H9 (cell line): Measurements from ENCODE around the gene ATP11B. TPM values are rescaled to one million over a fixed set of nuclear protein-coding genes. Genes with fewer than 3 reads are reported as not detected.

Source experiments
- DNase-seq: peaks from one replicate; pipeline ENCODE4 v3.0.0-alpha.2; 2017
- H2AFZ ChIP-seq: one replicate; pipeline ENCODE4 v1.6.1; 2013; ENCODE audit warnings: mild to moderate bottlenecking, low read length, control low read depth, moderate library complexity
- H2AK5ac ChIP-seq: 2 replicates; pipeline ENCODE4 v1.6.1; 2013; ENCODE audit warnings: low read length, control low read depth, mixed read lengths; ENCODE audit not compliant: insufficient read length
- H2BK120ac ChIP-seq: one replicate; pipeline ENCODE4 v1.6.1; 2013; ENCODE audit warnings: low read depth, mild to moderate bottlenecking, low read length, control low read depth, inconsistent platforms; ENCODE audit not compliant: poor library complexity, severe bottlenecking
- H2BK12ac ChIP-seq: 2 replicates; pipeline ENCODE4 v1.6.1; 2013; ENCODE audit warnings: low read length, control low read depth, mixed read lengths, low read depth; ENCODE audit not compliant: insufficient read length
- H2BK15ac ChIP-seq: 2 replicates; pipeline ENCODE4 v1.6.1; 2013; ENCODE audit warnings: low read depth, low read length, control low read depth
- H2BK20ac ChIP-seq: one replicate; pipeline ENCODE4 v1.6.1; 2013; ENCODE audit warnings: low read depth, mild to moderate bottlenecking, low read length, control low read depth, inconsistent platforms; ENCODE audit not compliant: poor library complexity, severe bottlenecking
- H2BK5ac ChIP-seq: 2 replicates; pipeline ENCODE4 v1.6.1; 2013; ENCODE audit warnings: low read length, control low read depth, mixed read lengths; ENCODE audit not compliant: insufficient read length
- H3K14ac ChIP-seq: 2 replicates; pipeline ENCODE4 v1.6.1; 2013; ENCODE audit warnings: low read length, control low read depth; ENCODE audit not compliant: insufficient read depth
- H3K18ac ChIP-seq: 2 replicates; pipeline ENCODE4 v1.6.1; 2013; ENCODE audit warnings: low read depth, mild to moderate bottlenecking, mixed read lengths, low read length, control low read depth; ENCODE audit not compliant: insufficient read length
- H3K23ac ChIP-seq: 2 replicates; pipeline ENCODE4 v1.6.1; 2013; ENCODE audit warnings: low read length, control low read depth, mixed read lengths, low read depth; ENCODE audit not compliant: insufficient read length
- H3K23me2 ChIP-seq: 2 replicates; pipeline ENCODE4 v1.6.1; 2013; ENCODE audit warnings: low read depth, mild to moderate bottlenecking, mixed read lengths, low read length, control low read depth; ENCODE audit not compliant: insufficient read length, poor library complexity, severe bottlenecking
- H3K27ac ChIP-seq: 2 replicates; pipeline ENCODE4 v1.5.1; 2013; ENCODE audit warnings: low read length, control low read depth, mixed read lengths, low read depth; ENCODE audit not compliant: insufficient read length
- H3K27me3 ChIP-seq: 2 replicates; pipeline ENCODE4 v1.6.1; 2013; ENCODE audit warnings: low read length, control low read depth, inconsistent platforms; ENCODE audit not compliant: insufficient read depth
- H3K4ac ChIP-seq: 2 replicates; pipeline ENCODE4 v1.6.1; 2013; ENCODE audit warnings: low read depth, mild to moderate bottlenecking, control low read depth, inconsistent platforms, low read length, moderate library complexity
- H3K4me1 ChIP-seq: 2 replicates; pipeline ENCODE4 v1.6.1; 2013; ENCODE audit warnings: low read length, control low read depth, inconsistent platforms; ENCODE audit not compliant: insufficient read depth
- H3K4me2 ChIP-seq: 2 replicates; pipeline ENCODE4 v1.6.1; 2013; ENCODE audit warnings: low read length, control low read depth, mixed read lengths; ENCODE audit not compliant: insufficient read length, insufficient read depth
- H3K56ac ChIP-seq: 2 replicates; pipeline ENCODE4 v1.6.1; 2013; ENCODE audit warnings: low read depth, mild to moderate bottlenecking, mixed read lengths, low read length, control low read depth; ENCODE audit not compliant: insufficient read length
- H3K79me1 ChIP-seq: 2 replicates; pipeline ENCODE4 v1.6.1; 2013; ENCODE audit warnings: low read depth, mild to moderate bottlenecking, moderate library complexity, low read length, control low read depth, inconsistent platforms; ENCODE audit not compliant: insufficient read depth, poor library complexity, severe bottlenecking
- H3K79me2 ChIP-seq: 2 replicates; pipeline ENCODE4 v1.6.1; 2013; ENCODE audit warnings: low read length, control low read depth, inconsistent platforms; ENCODE audit not compliant: insufficient read depth
- H3K9ac ChIP-seq: 2 replicates; pipeline ENCODE4 v1.6.1; 2013; ENCODE audit warnings: low read length, control low read depth, mixed read lengths; ENCODE audit not compliant: insufficient read length; ENCODE audit errors: extremely low read depth
- H3K9me3 ChIP-seq: one replicate; pipeline ENCODE4 v1.6.1; 2013; ENCODE audit warnings: low read depth, low read length, inconsistent platforms; ENCODE audit not compliant: control insufficient read depth
- H3T11ph ChIP-seq: one replicate; pipeline ENCODE4 v1.6.1; 2013; ENCODE audit warnings: mild to moderate bottlenecking, low read length, control low read depth, inconsistent platforms
- H4K20me1 ChIP-seq: one replicate; pipeline ENCODE4 v1.6.1; 2013; ENCODE audit not compliant: control insufficient read depth, insufficient read length, insufficient read depth
- H4K5ac ChIP-seq: 2 replicates; pipeline ENCODE4 v1.6.1; 2013; ENCODE audit warnings: low read depth, mild to moderate bottlenecking, mixed read lengths, low read length, control low read depth; ENCODE audit not compliant: insufficient read length
- H4K8ac ChIP-seq: replicated peaks from 2 replicates; pipeline ENCODE4 v1.6.1; 2013; ENCODE audit warnings: low read length, control low read depth, mixed read lengths, low read depth; ENCODE audit not compliant: insufficient read length
- H4K91ac ChIP-seq: 2 replicates; pipeline ENCODE4 v1.6.1; 2013; ENCODE audit warnings: low read depth, mild to moderate bottlenecking, moderate library complexity, mixed read lengths, low read length, control low read depth; ENCODE audit not compliant: insufficient read length
- H3K27ac Mint-ChIP-seq, 3 experiments: 2 replicates in 2 of 3; 3 replicates in 1 of 3; pipeline ENCODE4 v1.8.0; 2020 to 2021; ENCODE audit warnings: mixed read lengths in 3 of 3, mild to moderate bottlenecking in 1 of 3, moderate library complexity in 1 of 3
- H3K27me3 Mint-ChIP-seq: 2 replicates; pipeline ENCODE4 v1.8.0; 2021; ENCODE audit warnings: low read depth, mild to moderate bottlenecking, moderate library complexity, mixed read lengths
- H3K36me3 Mint-ChIP-seq, 3 experiments: 2 replicates in 2 of 3; 3 replicates in 1 of 3; pipeline ENCODE4 v1.8.0; 2020 to 2021; ENCODE audit warnings: low read depth in 3 of 3, mixed read lengths in 3 of 3; ENCODE audit not compliant: insufficient read depth in 1 of 3
- H3K4me1 Mint-ChIP-seq, 2 experiments: 2 replicates each; pipeline ENCODE4 v1.8.0; 2020; ENCODE audit warnings: mixed read lengths in 2 of 2
- H3K4me3 Mint-ChIP-seq, 2 experiments: 2 replicates in 1 of 2; 3 replicates in 1 of 2; pipeline ENCODE4 v1.8.0; 2020 to 2021; ENCODE audit warnings: mild to moderate bottlenecking in 2 of 2, mixed read lengths in 2 of 2, moderate library complexity in 1 of 2
- H3K9me3 Mint-ChIP-seq, 2 experiments: 2 replicates in 1 of 2; 3 replicates in 1 of 2; pipeline ENCODE4 v1.8.0; 2020; ENCODE audit warnings: mild to moderate bottlenecking in 2 of 2, mixed read lengths in 2 of 2, moderate library complexity in 1 of 2
- WGBS: extraction: QIAGEN DNeasy Blood & Tissue Kit; methylation state at CpG from one replicate; pipeline ENCODE4 v1.1.7; 2013; ENCODE audit warnings: missing lambda C conversion rate, low lambda C conversion rate, mixed read lengths; ENCODE audit not compliant: insufficient read length; ENCODE audit errors: extremely low coverage; 5-methylcytosine and 5-hydroxymethylcytosine counted together
- total RNA-seq: library from RNA; stranded (reverse); gene quantifications from 2 replicates; pipeline ENCODE4 v1.2.1, GENCODE V29; 2021
- TF ChIP-seq, protein P1 (sequence below): fragments of 200-600 bp; sonication (generic); conservative IDR thresholded peaks from 3 replicates; pipeline ENCODE4 v1.8.0; 2021; ENCODE audit warnings: antibody characterized with exemption, mild to moderate bottlenecking

Gene ATP11B
- total RNA-seq, 1 experiment from 2014 or later, result 30.0 TPM

DNA sequence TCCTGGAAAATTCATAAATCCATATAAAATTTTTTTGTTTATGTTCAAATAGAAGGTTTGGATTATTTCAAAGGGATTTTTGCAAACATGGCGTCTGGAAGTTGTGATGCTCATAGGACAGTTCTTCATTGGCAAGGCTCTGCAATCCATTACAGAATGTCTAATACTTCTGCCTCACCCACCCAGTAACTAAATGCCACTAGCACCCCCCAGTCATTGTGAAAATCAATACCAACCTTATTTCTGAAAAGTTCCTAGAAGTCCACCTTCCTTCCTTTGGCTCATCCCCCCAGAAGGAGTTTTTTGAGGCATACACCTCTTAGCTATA, 17.9 kb downstream of the ATP11B start:
- no peak overlapping the region for H3T11ph ChIP-seq
- no peaks in the 10 kb centered on the region for H3K27me3 ChIP-seq
- Mint-ChIP-seq H3K4me3 (no peak overlapping the region), H3K9me3 (no peaks in the 10 kb centered on the region), H3K4me1 (peaks cover 5 to 10% of the 10 kb centered on the region in 2 experiments; a peak in 3 of 4 replicates), H3K36me3 (no peaks in the 10 kb centered on the region), H3K27me3 (no peaks in the 10 kb centered on the region), H3K27ac (no peak overlapping the region)
- no peaks in the 10 kb centered on the region for H3K23me2 ChIP-seq
- no peak overlapping the region for H2BK20ac ChIP-seq
- no peak overlapping the region for H3K56ac ChIP-seq
- H4K5ac ChIP-seq, result no peak overlapping the region
- no peak overlapping the region for H2AFZ ChIP-seq
- no peaks in the 10 kb centered on the region for H3K4me1 ChIP-seq
- H3K27ac ChIP-seq, result no peak overlapping the region
- H4K8ac ChIP-seq, result no peak overlapping the region
- no peak overlapping the region for H3K4me2 ChIP-seq
- H3K18ac ChIP-seq, result no peak overlapping the region
- TF ChIP-seq, protein P1, sequence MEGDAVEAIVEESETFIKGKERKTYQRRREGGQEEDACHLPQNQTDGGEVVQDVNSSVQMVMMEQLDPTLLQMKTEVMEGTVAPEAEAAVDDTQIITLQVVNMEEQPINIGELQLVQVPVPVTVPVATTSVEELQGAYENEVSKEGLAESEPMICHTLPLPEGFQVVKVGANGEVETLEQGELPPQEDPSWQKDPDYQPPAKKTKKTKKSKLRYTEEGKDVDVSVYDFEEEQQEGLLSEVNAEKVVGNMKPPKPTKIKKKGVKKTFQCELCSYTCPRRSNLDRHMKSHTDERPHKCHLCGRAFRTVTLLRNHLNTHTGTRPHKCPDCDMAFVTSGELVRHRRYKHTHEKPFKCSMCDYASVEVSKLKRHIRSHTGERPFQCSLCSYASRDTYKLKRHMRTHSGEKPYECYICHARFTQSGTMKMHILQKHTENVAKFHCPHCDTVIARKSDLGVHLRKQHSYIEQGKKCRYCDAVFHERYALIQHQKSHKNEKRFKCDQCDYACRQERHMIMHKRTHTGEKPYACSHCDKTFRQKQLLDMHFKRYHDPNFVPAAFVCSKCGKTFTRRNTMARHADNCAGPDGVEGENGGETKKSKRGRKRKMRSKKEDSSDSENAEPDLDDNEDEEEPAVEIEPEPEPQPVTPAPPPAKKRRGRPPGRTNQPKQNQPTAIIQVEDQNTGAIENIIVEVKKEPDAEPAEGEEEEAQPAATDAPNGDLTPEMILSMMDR, result no peak
- H2AK5ac ChIP-seq, result no peak overlapping the region
- H3K23ac ChIP-seq, result no peak overlapping the region
- no peaks in the 10 kb centered on the region for H4K20me1 ChIP-seq
- no peak overlapping the region for H2BK120ac ChIP-seq
- H3K79me1 ChIP-seq, result no peaks in the 10 kb centered on the region
- WGBS, result no CpG with 5 or more reads among the region's 1 CpG
- no peak for DNase-seq
- no peak overlapping the region for H4K91ac ChIP-seq
- no peak overlapping the region for H3K14ac ChIP-seq
- no peak overlapping the region for H2BK15ac ChIP-seq
- H3K9me3 ChIP-seq, result no peaks in the 10 kb centered on the region
- H2BK12ac ChIP-seq, result no peak overlapping the region
- no peak overlapping the region for H3K4ac ChIP-seq
- no peak overlapping the region for H3K9ac ChIP-seq
- no peak overlapping the region for H2BK5ac ChIP-seq
- no peaks in the 10 kb centered on the region; the same call in 1 of the 2 replicates for H3K79me2 ChIP-seq
